Measurements from ENCODE around the gene NETO1.

NETO1 gene

DNA sequence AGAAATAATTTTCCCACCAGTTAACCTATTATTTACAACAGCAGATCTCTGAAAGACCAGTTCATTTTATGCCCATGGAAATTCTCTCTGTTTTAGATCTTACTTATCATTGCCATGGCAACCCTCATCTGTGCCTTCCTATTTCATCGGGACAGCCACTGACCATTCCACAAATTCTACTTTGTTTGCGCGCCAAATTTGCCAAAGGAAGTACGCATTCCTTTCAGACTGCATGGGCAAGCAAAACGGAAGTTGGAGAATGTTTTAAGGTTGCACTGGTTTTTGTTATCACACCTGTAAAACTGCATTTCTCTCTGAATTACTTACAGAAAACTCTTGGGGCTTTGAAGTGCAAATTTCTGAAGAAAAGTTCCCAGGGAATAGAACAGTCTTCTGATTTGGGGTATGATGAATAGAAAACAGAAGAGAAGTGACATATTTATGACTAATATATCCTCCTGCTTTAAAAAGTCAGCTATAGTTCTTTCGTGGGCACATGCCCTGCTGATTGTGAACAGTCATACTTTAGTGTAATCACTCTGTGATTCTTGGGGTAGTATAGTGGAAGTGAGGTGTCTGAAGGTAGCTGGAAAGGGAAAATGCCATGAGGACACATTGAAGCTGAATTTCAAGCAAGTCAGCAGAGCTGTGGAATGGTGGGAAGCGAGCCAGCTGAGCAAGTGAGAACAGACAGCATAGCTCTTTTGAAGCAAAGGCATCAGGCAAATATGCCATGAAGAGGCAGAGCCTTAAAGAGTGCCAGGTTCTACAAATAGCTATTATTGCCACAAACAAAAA lies 20.9 kb downstream of the NETO1 start:
- DNase-seq (ENCODE audit: low read depth) = no peak

GRCh38 chr18:72843743-72844142 lies 24.0 kb downstream of the NETO1 start:
- DNase-seq (ENCODE audit: low read depth) = no peak

GRCh38 chr18:72840109-72840508 lies 27.7 kb downstream of the NETO1 start:
- no peak for DNase-seq (ENCODE audit: low read depth)

- DNase-seq (ENCODE audit: low read depth) = no peak
Measured at GRCh38 chr18:72834731-72835130, 33.1 kb downstream of the NETO1 start.

- no peak for DNase-seq (ENCODE audit: low read depth)
Measured at GRCh38 chr18:72833471-72833870, 34.3 kb downstream of the NETO1 start.

- DNase-seq (ENCODE audit: low read depth) = no peak
Measured at GRCh38 chr18:72830109-72830508, 37.7 kb downstream of the NETO1 start.

DNA sequence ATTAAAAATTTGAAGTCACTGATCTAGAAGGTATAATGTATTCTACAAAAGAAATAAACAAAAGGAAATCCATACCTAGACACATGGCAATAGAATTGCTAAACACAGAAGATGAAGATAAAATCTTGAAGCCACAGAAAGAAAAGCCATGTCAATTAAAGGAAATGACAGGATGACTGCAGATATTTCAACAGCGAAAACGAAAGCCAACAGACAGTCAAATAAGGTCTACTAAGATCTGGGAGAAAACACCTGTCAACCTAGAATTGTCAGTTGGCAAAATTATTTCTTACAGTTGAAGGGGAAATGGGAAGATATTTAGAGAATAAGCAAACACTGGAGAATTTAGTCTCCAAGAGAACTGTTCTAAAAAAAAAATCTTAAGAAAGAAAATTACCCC lies 39.2 kb downstream of the NETO1 start:
- DNase-seq (ENCODE audit: low read depth) = no peak

- no peak for DNase-seq (ENCODE audit: low read depth)
Measured at GRCh38 chr18:72826736-72827135, 41.1 kb downstream of the NETO1 start.

- no peak for DNase-seq (ENCODE audit: low read depth)
Measured at GRCh38 chr18:72823345-72823744, 44.4 kb downstream of the NETO1 start.

GRCh38 chr18:72822202-72822601 lies 45.6 kb downstream of the NETO1 start:
- no peak for DNase-seq (ENCODE audit: low read depth)

DNA sequence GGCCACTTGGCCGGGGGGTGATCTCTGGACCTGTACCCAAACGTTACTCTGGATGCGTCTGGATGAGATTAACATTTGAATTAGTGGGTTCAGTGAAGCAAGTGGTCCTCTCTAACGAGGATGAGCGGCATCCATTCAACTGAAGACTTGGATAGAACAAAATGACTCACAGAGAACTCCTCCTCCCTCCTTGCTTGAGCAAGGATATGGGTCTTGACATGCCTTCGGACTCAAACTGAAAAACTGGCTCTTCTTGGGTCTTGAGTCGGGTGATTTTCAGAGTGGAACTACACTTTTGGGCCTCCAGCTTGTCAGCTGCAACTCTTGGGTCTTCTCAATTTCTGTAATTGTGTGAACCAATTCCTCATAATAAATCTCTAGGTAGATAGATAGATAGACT lies 47.2 kb downstream of the NETO1 start:
- no peak for DNase-seq (ENCODE audit: low read depth)

- no peak for DNase-seq (ENCODE audit: low read depth)
Measured at GRCh38 chr18:72819050-72819449, 48.7 kb downstream of the NETO1 start.

DNA sequence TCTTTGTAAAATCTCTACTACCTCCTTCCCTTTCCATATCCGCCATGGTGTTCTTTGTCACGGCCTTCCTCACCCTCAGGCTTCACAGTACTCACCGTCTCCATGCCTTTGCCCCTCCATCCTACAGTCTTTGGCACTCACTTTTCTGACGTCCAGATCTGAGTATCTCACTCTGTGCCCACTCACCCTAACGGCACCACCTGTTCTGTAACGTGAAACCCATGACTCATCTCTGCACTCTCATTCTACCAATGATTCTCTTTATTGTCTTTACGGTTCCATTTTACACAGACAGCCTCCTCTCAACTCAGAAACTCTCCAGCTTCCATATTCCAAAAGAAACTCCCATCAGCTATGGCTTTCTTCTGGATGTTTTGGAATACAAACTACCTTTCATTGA lies 56.7 kb downstream of the NETO1 start:
- DNase-seq (ENCODE audit: low read depth) = no peak

GRCh38 chr18:72808680-72809079 lies 59.1 kb downstream of the NETO1 start:
- no peak for DNase-seq (ENCODE audit: low read depth)

DNA sequence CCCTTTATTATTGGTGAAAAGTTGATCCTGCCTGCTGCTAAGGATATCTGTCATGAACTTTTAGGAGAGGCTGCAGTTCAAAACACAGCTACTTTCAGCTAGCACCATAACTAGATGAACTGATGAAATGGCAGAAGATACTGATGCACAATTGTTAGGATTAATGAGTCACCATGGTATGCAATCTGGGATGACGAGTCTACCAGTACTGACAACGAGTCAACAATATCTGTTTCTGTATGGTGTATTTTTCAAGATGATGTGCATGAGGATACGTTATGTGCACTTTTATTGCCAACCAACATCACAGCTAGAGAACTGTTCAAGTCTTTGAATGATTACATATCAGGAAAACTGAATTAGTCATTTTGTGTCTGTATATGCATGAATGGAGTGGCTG lies 68.7 kb downstream of the NETO1 start:
- no peak for DNase-seq (ENCODE audit: low read depth)

DNA sequence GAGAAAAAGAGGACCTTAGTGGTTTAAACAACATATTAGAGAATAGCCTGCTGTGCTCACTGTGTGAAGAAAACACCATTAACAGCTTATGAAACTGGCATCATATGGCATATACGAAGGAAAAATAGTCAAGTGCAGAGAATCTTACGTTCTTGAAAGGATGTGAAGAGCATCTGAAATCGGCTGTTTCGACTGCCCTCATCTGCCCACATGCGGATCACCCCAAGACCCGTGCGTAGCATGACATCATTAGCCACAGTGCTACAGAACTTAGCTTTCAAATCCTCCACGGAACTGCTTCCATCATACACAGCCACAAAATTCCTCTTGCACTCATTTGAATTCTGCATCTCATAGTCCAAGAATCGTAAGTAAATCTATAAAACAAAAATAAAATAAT lies 84.3 kb downstream of the NETO1 start:
- no peak for DNase-seq (ENCODE audit: low read depth)

DNA sequence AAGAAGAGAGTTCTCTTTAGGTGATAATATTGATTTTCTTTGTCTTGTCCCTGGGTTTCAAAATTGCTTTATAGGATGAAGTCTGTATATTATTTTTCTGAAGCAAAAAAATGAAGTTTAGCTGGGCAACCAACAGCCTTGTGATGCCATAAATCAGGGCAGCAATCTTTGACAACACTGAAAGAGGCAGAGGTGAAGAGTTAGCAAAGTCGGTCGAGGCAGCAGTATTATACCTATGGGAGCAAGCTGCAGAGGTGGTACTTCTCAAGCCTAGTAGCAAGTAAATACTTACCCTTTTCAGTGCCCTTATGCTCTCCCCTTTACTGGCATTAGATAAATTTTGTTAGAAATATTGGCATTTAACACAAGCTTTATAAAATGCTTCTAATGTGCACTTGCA lies 92.9 kb downstream of the NETO1 start:
- DNase-seq (ENCODE audit: low read depth) = no peak

- DNase-seq (ENCODE audit: low read depth) = no peak
Measured at GRCh38 chr18:72772916-72773315, 94.9 kb downstream of the NETO1 start.

DNA sequence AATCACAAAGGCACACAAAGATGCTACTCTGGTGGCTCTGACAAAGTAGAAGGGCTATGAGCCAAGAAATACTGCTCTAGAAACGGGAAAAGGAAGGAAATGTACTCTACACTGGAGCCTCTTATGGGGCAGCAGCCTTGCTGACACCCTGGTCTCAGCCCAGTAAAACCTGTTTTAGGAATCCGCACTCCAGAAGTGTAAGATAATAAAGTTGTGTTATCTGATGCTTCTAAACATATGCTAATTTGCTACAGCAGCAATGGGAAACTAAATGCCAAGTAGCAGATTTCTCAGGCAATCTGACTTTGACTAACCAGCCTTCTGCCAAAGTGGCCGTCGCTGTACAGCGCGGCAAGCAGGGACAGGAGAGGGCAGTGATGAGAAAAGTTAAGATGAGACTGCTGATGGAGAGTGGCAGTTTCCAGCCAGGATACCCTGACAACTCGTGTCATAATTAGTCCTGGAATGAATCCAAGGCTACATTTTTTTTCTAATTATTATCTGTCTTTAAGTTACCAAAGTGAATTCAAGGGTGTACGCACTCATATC lies 99.0 kb downstream of the NETO1 start:
- no peak for DNase-seq (ENCODE audit: low read depth)

DNA sequence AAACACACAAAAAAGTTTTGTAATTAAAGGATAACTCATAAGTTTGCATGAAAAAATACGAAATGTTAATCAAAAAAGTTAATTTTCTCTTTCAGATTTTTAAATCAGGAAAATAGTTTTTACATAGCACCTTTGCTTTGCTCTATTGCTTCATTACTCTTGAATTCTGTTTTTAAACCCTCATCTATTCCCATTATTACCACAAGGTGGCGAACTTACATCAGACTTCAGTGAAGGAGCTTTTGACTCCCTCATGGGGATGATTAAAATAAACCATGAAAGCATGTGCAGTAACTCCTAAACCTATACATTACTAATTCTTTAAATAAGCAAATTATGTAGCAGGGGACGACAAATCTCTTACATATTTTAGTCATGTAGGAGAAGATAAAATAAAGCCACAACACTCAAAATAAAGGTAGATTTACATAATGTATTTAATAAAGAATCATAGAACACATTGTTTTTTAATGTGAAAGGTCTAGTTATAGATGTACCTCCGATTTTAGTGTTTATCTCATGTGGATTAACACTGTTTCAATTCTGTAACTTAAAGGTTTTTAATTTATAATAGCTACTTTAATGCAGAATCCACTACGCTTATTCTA lies 105.2 kb downstream of the NETO1 start:
- DNase-seq (ENCODE audit: low read depth) = no peak

DNA sequence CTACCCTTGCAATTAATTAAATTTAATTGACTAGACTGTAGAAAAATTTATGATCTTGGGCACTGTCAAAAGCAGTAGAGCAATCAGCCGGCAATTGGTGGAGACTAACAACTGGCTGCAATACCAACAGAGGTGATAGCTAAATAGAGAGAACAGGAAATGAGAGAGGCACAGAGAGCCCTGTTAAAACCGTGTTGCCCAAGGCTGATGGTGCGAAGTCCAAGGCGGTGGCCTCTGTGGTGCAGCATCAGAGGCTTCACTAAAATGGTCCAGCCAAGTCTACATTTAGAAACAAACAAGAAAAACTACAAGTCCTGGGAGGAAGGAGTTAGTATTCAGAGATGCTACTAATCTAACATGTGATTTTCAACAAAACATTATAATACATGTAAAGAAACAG lies 115.6 kb downstream of the NETO1 start:
- DNase-seq (ENCODE audit: low read depth) = no peak

- DNase-seq (ENCODE audit: low read depth) = no peak
Measured at GRCh38 chr18:72742002-72742401, 125.8 kb downstream of the NETO1 start.

DNA sequence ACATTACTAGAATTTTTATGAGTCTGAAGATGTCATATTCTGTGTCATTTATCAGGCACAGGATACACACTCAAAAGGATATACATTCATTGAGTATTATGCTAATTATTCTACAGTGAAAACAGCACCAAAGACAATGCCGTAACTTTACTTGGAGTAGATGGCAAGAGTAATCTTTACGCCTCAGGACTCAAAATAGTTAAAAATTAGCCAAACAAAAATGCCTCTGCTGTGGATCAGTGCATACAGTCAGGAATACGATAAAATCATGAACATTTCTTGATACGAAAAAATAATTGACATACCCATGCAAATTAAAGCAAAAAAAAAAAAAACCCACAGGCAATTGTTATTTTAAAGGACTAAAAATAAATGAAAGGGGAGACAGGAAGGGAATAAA lies 129.7 kb downstream of the NETO1 start:
- DNase-seq (ENCODE audit: low read depth) = no peak

- no peak for DNase-seq (ENCODE audit: low read depth)
Measured at GRCh38 chr18:72727776-72728175, 140.0 kb downstream of the NETO1 start.
